Colonic mucosa (tissue), 4 donors: ENCODE results near the gene USP47. TPM values are rescaled to one million over a fixed set of nuclear protein-coding genes. Genes with fewer than 3 reads are reported as not detected.

Source experiments
- DNase-seq: peaks from one replicate; pipeline ENCODE4 v3.0.0-alpha.2; 2020
- H3K27ac ChIP-seq: fragments of 200-600 bp; one replicate; pipeline ENCODE4 v1.8.0; 2021
- H3K27me3 ChIP-seq: fragments of 200-600 bp; one replicate; pipeline ENCODE4 v1.8.0; 2021
- H3K36me3 ChIP-seq: fragments of 200-600 bp; one replicate; pipeline ENCODE4 v1.8.0; 2021
- H3K4me1 ChIP-seq: fragments of 200-600 bp; one replicate; pipeline ENCODE4 v1.8.0; 2021; ENCODE audit warnings: mild to moderate bottlenecking
- H3K4me3 ChIP-seq: fragments of 200-600 bp; one replicate; pipeline ENCODE4 v1.8.0; 2021
- H3K9ac ChIP-seq, 2 donors: one replicate each; pipeline ENCODE4 v1.7.0; 2013; ENCODE audit warnings: control low read depth in 2 of 2, low read depth in 2 of 2, low read length in 2 of 2
- H3K9me3 ChIP-seq: fragments of 200-600 bp; one replicate; pipeline ENCODE4 v1.8.0; 2021
- intact Hi-C: fragments of 100-400 bp; cut with DNase I; formaldehyde crosslinking; loops from one replicate; pipeline ENCODE4 v1.14.1; 2022
- total RNA-seq, 2 donors: library from RNA; stranded (reverse); fragmentation: NEBNext Ultra II Directional in 1 of 2; extraction: Animal tissue kit (Norgen Biotek cat#: 25700) in 1 of 2; gene quantifications; one replicate each; pipeline ENCODE4 v1.2.1, GENCODE V29; 2021
- TF ChIP-seq, protein P1 (sequence below): fragments of 200-600 bp; IDR thresholded peaks from one replicate; pipeline ENCODE4 v1.8.0; 2022; ENCODE audit warnings: antibody characterized with exemption, mild to moderate bottlenecking
- donor health status: healthy.
- donor health status: DM: no; HTN: no; CAD: no.
- donor health status: DM: no; HTN: no; CAD: no.

The USP47 gene
- total RNA-seq, 2 donors from 2014 or later, result 31.3 to 40.3 TPM

DNA sequence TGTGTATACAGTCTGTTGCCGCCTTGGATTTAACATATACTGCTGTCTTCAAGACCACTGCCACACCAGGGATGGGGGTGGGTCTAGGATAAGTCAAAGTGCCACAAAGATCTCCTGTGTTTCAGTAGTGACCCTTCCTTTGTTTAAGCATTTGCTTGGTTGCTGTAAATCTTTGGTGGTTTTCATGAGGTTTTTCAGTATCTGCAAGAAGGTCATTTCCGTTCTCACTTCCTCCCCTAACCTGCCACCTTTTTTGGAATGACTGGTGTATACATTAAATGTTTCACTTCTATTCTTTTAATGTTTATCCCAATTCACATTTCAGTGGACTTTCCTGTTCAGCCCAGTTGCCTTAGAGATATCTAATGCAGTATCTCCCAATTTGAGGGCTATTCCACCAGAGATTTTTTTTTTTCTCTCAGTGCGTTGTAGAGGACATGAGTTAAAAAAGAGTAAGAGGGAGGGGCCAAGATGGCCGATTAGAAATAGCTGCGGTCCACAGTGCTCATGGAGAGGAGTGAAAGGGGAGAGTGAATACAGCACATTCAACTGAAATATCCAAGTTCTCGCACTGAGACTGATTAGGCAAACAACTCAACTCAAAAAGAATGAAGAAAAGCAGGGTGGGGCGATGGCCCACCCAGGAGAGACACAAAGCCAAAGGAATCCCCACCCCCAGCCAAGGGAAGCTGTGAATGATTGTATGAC lies 43.2 kb downstream of the USP47 start:
- Histone ChIP-seq H3K27ac (no peak overlapping the region), H3K4me3 (no peak overlapping the region), H3K9me3 (no peaks in the 10 kb centered on the region), H3K4me1 (no peaks in the 10 kb centered on the region), H3K36me3 (no peaks in the 10 kb centered on the region), H3K27me3 (no peaks in the 10 kb centered on the region), H3K9ac (no peak overlapping the region)
- DNase-seq, result no peak
- intact Hi-C loops, result no loop called here
- TF ChIP-seq, protein P1, sequence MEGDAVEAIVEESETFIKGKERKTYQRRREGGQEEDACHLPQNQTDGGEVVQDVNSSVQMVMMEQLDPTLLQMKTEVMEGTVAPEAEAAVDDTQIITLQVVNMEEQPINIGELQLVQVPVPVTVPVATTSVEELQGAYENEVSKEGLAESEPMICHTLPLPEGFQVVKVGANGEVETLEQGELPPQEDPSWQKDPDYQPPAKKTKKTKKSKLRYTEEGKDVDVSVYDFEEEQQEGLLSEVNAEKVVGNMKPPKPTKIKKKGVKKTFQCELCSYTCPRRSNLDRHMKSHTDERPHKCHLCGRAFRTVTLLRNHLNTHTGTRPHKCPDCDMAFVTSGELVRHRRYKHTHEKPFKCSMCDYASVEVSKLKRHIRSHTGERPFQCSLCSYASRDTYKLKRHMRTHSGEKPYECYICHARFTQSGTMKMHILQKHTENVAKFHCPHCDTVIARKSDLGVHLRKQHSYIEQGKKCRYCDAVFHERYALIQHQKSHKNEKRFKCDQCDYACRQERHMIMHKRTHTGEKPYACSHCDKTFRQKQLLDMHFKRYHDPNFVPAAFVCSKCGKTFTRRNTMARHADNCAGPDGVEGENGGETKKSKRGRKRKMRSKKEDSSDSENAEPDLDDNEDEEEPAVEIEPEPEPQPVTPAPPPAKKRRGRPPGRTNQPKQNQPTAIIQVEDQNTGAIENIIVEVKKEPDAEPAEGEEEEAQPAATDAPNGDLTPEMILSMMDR, result no peak

DNA sequence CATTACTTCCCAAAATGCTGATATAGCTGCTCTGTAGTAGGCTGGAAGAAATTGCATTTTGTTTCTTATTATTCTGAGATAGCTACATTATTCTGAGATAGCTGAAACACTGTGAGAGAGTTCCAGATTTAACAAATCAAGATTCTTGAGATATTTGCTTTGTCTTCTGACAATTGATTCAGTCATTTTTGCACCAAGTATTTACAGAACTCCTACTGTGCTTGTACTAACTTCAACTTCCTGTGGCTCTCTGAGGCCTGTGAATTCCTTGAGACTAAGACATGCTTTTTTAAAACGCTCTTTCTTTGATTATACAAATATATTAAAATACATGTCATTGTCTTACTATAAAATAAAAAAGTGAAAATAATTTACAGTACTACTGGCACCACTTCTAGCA lies 52.7 kb downstream of the USP47 start:
- H3K4me1 ChIP-seq, result no peaks in the 10 kb centered on the region
- H3K9me3 ChIP-seq, result no peaks in the 10 kb centered on the region
- TF ChIP-seq, protein P1, result no peak
- H3K27ac ChIP-seq, result no peak overlapping the region
- H3K9ac ChIP-seq, result no peak overlapping the region
- no peaks in the 10 kb centered on the region for H3K27me3 ChIP-seq
- no peaks in the 10 kb centered on the region for H3K36me3 ChIP-seq
- DNase-seq, result no peak
- intact Hi-C loops, result no loop called here
- H3K4me3 ChIP-seq, result no peak overlapping the region

DNA sequence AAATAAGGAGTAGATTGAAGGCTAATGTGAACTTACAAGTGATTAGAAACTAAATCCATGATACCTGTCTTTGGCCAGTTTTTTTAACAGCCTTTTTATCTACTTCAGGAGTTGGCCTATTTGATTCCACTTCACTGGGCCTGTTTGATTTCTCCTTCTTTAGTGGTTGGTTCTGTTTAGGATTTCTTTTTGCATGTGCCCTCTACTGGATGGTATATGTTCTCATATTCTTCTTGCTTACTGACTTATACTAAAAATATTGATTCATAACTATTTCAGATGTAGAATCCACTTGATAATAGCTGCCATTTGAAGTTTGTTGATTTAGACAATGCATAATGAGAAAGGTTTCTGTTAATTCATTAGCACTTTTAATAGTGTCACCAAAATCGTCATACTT lies 53.9 kb downstream of the USP47 start:
- H3K36me3 ChIP-seq, result no peaks in the 10 kb centered on the region

DNA sequence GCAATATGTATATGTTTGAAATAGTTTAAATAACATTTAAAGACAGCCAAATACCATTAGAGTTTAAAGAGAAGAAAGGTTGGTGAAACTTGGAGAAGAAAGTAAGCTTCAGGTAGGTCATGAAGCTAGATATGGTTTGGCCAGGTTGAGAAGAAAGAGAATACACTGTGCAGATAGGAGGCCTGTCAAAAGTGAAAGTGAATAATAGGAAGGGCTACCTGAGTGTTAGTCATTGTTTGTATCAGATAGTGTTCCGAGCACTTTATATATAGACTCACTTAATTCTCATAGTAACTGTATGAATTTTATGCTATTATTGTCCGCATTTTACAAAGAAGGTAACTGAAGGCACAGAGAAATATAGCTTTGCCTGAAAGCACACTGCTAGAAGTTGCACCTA lies 56.9 kb downstream of the USP47 start:
- Histone ChIP-seq H3K9me3 (no peaks in the 10 kb centered on the region), H3K27ac (no peak overlapping the region), H3K27me3 (no peaks in the 10 kb centered on the region), H3K4me1 (no peaks in the 10 kb centered on the region), H3K36me3 (no peaks in the 10 kb centered on the region), H3K9ac (no peak overlapping the region), H3K4me3 (no peak overlapping the region)
- intact Hi-C loops, result no loop called here
- TF ChIP-seq, protein P1, result no peak
- no peak for DNase-seq

More for the DNA sequence above, 53.9 kb downstream of the USP47 start:
- no peak overlapping the region for H3K9ac ChIP-seq
- H3K4me3 ChIP-seq, result no peak overlapping the region
- intact Hi-C loops, result no loop called here
- no peaks in the 10 kb centered on the region for H3K4me1 ChIP-seq
- TF ChIP-seq, protein P1, result no peak
- no peaks in the 10 kb centered on the region for H3K27me3 ChIP-seq
- H3K9me3 ChIP-seq, result no peaks in the 10 kb centered on the region
- H3K27ac ChIP-seq, result no peak overlapping the region
- no peak for DNase-seq

DNA sequence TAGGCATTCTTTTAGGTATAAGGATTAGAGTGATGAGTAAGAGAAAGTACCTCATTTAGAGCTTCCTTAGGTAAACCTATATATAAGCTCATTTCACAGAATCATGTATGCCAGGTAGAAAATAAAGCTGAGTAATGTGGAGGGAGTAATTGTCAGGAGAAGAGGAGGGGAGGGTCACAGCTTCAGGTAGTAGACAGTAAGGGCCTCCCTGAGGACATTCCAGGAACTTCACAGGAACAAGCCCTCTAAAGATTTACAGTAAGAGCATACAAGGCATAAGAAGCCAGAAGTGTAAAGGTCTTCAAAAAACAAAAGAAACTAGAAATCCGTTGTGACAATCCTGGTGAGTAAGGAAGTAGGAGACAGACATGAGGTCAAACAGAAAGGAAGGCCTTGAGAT lies 57.6 kb downstream of the USP47 start:
- intact Hi-C loops, result no loop called here
- no peaks in the 10 kb centered on the region for H3K27me3 ChIP-seq
- no peaks in the 10 kb centered on the region for H3K4me1 ChIP-seq
- H3K27ac ChIP-seq, result no peak overlapping the region
- H3K9me3 ChIP-seq, result no peaks in the 10 kb centered on the region
- TF ChIP-seq, protein P1, result no peak
- no peak overlapping the region for H3K4me3 ChIP-seq
- no peak overlapping the region for H3K9ac ChIP-seq
- DNase-seq, result no peak
- no peaks in the 10 kb centered on the region for H3K36me3 ChIP-seq
